GM23338 (cell line): Measurements from ENCODE around the gene IVD. TPM values are rescaled to one million over a fixed set of nuclear protein-coding genes. Genes with fewer than 3 reads are reported as not detected.
A peak's percentile ranks its signal among the peaks of the same experiment; 100 is the strongest.

Experiments used
- ATAC-seq: fragments of 200-7000 bp; cut with Tn5 transposase; 3 replicates; pipeline ENCODE4 v1.9.1; 2020
- DNase-seq: peaks from one replicate; pipeline ENCODE4 v3.0.0-alpha.2; 2015; ENCODE audit warnings: low spot score
- H2AFZ ChIP-seq: fragments of 200-600 bp; sonication (generic); 2 replicates; pipeline ENCODE4 v1.8.0; 2016; ENCODE audit warnings: antibody characterized with exemption, mild to moderate bottlenecking, moderate library complexity
- H3F3A ChIP-seq: fragments of 200-600 bp; sonication (generic); replicated peaks from 2 replicates; pipeline ENCODE4 v1.8.0; 2017; ENCODE audit warnings: antibody characterized with exemption, mixed run types, low read depth
- H3K27ac ChIP-seq: fragments of 200-600 bp; sonication (generic); 2 replicates; pipeline ENCODE4 v1.6.1; 2016; ENCODE audit warnings: low read depth
- H3K27me3 ChIP-seq: fragments of 200-600 bp; sonication (generic); 2 replicates; pipeline ENCODE4 v1.8.0; 2016; ENCODE audit warnings: mild to moderate bottlenecking, mixed run types, moderate library complexity; ENCODE audit not compliant: insufficient read depth
- H3K36me3 ChIP-seq: fragments of 200-600 bp; sonication (generic); 2 replicates; pipeline ENCODE4 v1.8.0; 2016; ENCODE audit warnings: mild to moderate bottlenecking; ENCODE audit not compliant: insufficient read depth
- H3K4me1 ChIP-seq: fragments of 200-600 bp; sonication (generic); 2 replicates; pipeline ENCODE4 v1.8.0; 2016; ENCODE audit warnings: mild to moderate bottlenecking, moderate library complexity; ENCODE audit not compliant: insufficient read depth
- H3K4me2 ChIP-seq: fragments of 200-600 bp; sonication (generic); 2 replicates; pipeline ENCODE4 v1.7.1; 2017; ENCODE audit warnings: mixed run types
- H3K4me3 ChIP-seq: fragments of 200-600 bp; sonication (generic); 2 replicates; pipeline ENCODE4 v1.6.1; 2016; ENCODE audit warnings: mixed run types
- H3K79me2 ChIP-seq: fragments of 200-600 bp; sonication (generic); replicated peaks from 2 replicates; pipeline ENCODE4 v1.8.0; 2017; ENCODE audit warnings: mild to moderate bottlenecking; ENCODE audit not compliant: insufficient read depth
- H3K9me2 ChIP-seq: fragments of 200-600 bp; sonication (generic); 2 replicates; pipeline ENCODE4 v1.8.0; 2017; ENCODE audit not compliant: insufficient read depth
- H4K20me1 ChIP-seq: fragments of 200-600 bp; sonication (generic); replicated peaks from 2 replicates; pipeline ENCODE4 v1.8.0; 2017; ENCODE audit warnings: mild to moderate bottlenecking; ENCODE audit not compliant: insufficient read depth
- H3K27ac Mint-ChIP-seq: 2 replicates; pipeline ENCODE4 v1.8.0; 2020; ENCODE audit warnings: inconsistent platforms, mild to moderate bottlenecking, moderate library complexity, mixed read lengths
- H3K27me3 Mint-ChIP-seq: 3 replicates; pipeline ENCODE4 v1.8.0; 2022; ENCODE audit warnings: low read depth, mild to moderate bottlenecking, moderate library complexity, mixed read lengths, inconsistent platforms; ENCODE audit not compliant: insufficient read depth, poor library complexity
- H3K36me3 Mint-ChIP-seq: 3 replicates; pipeline ENCODE4 v1.8.0; 2021; ENCODE audit warnings: low read depth, mild to moderate bottlenecking, inconsistent platforms, moderate library complexity, mixed read lengths
- H3K4me1 Mint-ChIP-seq: 3 replicates; pipeline ENCODE4 v1.8.0; 2020; ENCODE audit warnings: mild to moderate bottlenecking, inconsistent platforms, mixed read lengths
- H3K4me3 Mint-ChIP-seq: 3 replicates; pipeline ENCODE4 v1.8.0; 2021; ENCODE audit warnings: moderate library complexity, mild to moderate bottlenecking, inconsistent platforms, mixed read lengths
- H3K9me3 Mint-ChIP-seq: 3 replicates; pipeline ENCODE4 v1.8.0; 2020; ENCODE audit warnings: moderate library complexity, mild to moderate bottlenecking, inconsistent platforms, mixed read lengths
- CREB1 ChIP-seq: fragments of 250-450 bp; sonication (Bioruptor Pico); IDR thresholded peaks from 2 replicates; pipeline ENCODE4 v1.5.0; 2020; ENCODE audit warnings: low read depth, mild to moderate bottlenecking, moderate library complexity
- JUNB ChIP-seq: IDR thresholded peaks from one replicate; pipeline ENCODE4 v1.6.1; 2016; ENCODE audit warnings: antibody characterized with exemption; ENCODE audit not compliant: unreplicated experiment
- NANOG ChIP-seq: IDR thresholded peaks from 2 replicates; pipeline ENCODE4 v1.6.1; 2016; ENCODE audit warnings: antibody characterized with exemption, borderline replicate concordance
- POLR2AphosphoS5 ChIP-seq: IDR thresholded peaks from 2 replicates; pipeline ENCODE4 v1.6.1; 2016; ENCODE audit warnings: antibody characterized with exemption, low read depth
- STAT1 ChIP-seq: IDR thresholded peaks from one replicate; pipeline ENCODE4 v1.6.1; 2016; ENCODE audit warnings: antibody characterized with exemption; ENCODE audit not compliant: unreplicated experiment
- ZNF114 ChIP-seq: fragments of 250-450 bp; sonication (Bioruptor Pico); IDR thresholded peaks from 2 replicates; pipeline ENCODE4 v1.5.0; 2020; ENCODE audit warnings: mild to moderate bottlenecking, moderate library complexity
- ZNF331 ChIP-seq: fragments of 250-450 bp; sonication (Bioruptor Pico); IDR thresholded peaks from 2 replicates; pipeline ENCODE4 v1.5.0; 2020; ENCODE audit warnings: low read depth, mild to moderate bottlenecking, moderate library complexity
- polyA plus RNA-seq: library from polyadenylated mRNA; unstranded; fragments of >200 nt; fragmentation: Nextera tagmentation; extraction: Ambion mirVana; gene quantifications from 2 replicates; pipeline ENCODE4 v1.2.1, GENCODE V29; 2016
- total RNA-seq: library from RNA; depleted of rRNA; stranded (reverse); fragments of >200 nt; shearing (Covaris generic); gene quantifications from 2 replicates; pipeline ENCODE4 v1.2.3, GENCODE V29; 2014
- TF ChIP-seq, protein P1 (sequence below): fragments of 250-450 bp; sonication (Bioruptor Pico); IDR thresholded peaks from 2 replicates; pipeline ENCODE4 v1.5.0; 2020; ENCODE audit warnings: mild to moderate bottlenecking, moderate library complexity
- TF ChIP-seq, protein P2 (sequence below), 2 experiments: fragments of 200-600 bp in 1 of 2; sonication (generic) in 1 of 2; conservative IDR thresholded peaks; 2 replicates each; pipeline versions ENCODE4 v1.5.1 to v1.6.1; 2016 to 2017; ENCODE audit warnings: antibody characterized with exemption in 2 of 2, low read depth in 2 of 2, mild to moderate bottlenecking in 2 of 2, moderate library complexity in 1 of 2
- TF ChIP-seq, protein P3 (sequence below): IDR thresholded peaks from 2 replicates; pipeline ENCODE4 v1.6.1; 2016; ENCODE audit warnings: antibody characterized with exemption
- TF ChIP-seq, protein P4 (sequence below): IDR thresholded peaks from one replicate; pipeline ENCODE4 v1.6.1; 2018; ENCODE audit warnings: antibody characterized with exemption; ENCODE audit not compliant: unreplicated experiment

The IVD gene
- total and polyA plus RNA-seq, 2 experiments from 2014 or later: 54.1 to 75.4 TPM

DNA sequence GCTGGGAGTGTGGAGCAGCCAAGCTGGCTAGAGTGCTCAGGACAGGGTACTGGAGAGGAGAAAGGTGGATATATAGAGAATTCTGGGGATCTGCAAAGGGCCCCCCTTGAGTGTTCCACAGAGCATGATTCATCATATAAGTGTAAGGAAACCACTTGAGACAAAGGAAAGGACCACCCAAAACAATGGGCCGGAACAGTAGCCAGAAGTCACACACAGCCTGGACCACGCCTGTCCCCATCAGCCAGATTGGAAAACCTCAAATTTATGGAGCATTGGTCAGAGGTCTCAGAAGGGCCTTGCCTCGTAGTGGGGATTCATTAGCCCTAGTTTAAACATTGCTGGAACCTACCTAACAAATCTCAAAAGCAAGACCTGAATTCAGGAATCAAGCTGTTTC lies 28.0 kb upstream of the IVD start (continued):
- TF ChIP-seq, protein P1, sequence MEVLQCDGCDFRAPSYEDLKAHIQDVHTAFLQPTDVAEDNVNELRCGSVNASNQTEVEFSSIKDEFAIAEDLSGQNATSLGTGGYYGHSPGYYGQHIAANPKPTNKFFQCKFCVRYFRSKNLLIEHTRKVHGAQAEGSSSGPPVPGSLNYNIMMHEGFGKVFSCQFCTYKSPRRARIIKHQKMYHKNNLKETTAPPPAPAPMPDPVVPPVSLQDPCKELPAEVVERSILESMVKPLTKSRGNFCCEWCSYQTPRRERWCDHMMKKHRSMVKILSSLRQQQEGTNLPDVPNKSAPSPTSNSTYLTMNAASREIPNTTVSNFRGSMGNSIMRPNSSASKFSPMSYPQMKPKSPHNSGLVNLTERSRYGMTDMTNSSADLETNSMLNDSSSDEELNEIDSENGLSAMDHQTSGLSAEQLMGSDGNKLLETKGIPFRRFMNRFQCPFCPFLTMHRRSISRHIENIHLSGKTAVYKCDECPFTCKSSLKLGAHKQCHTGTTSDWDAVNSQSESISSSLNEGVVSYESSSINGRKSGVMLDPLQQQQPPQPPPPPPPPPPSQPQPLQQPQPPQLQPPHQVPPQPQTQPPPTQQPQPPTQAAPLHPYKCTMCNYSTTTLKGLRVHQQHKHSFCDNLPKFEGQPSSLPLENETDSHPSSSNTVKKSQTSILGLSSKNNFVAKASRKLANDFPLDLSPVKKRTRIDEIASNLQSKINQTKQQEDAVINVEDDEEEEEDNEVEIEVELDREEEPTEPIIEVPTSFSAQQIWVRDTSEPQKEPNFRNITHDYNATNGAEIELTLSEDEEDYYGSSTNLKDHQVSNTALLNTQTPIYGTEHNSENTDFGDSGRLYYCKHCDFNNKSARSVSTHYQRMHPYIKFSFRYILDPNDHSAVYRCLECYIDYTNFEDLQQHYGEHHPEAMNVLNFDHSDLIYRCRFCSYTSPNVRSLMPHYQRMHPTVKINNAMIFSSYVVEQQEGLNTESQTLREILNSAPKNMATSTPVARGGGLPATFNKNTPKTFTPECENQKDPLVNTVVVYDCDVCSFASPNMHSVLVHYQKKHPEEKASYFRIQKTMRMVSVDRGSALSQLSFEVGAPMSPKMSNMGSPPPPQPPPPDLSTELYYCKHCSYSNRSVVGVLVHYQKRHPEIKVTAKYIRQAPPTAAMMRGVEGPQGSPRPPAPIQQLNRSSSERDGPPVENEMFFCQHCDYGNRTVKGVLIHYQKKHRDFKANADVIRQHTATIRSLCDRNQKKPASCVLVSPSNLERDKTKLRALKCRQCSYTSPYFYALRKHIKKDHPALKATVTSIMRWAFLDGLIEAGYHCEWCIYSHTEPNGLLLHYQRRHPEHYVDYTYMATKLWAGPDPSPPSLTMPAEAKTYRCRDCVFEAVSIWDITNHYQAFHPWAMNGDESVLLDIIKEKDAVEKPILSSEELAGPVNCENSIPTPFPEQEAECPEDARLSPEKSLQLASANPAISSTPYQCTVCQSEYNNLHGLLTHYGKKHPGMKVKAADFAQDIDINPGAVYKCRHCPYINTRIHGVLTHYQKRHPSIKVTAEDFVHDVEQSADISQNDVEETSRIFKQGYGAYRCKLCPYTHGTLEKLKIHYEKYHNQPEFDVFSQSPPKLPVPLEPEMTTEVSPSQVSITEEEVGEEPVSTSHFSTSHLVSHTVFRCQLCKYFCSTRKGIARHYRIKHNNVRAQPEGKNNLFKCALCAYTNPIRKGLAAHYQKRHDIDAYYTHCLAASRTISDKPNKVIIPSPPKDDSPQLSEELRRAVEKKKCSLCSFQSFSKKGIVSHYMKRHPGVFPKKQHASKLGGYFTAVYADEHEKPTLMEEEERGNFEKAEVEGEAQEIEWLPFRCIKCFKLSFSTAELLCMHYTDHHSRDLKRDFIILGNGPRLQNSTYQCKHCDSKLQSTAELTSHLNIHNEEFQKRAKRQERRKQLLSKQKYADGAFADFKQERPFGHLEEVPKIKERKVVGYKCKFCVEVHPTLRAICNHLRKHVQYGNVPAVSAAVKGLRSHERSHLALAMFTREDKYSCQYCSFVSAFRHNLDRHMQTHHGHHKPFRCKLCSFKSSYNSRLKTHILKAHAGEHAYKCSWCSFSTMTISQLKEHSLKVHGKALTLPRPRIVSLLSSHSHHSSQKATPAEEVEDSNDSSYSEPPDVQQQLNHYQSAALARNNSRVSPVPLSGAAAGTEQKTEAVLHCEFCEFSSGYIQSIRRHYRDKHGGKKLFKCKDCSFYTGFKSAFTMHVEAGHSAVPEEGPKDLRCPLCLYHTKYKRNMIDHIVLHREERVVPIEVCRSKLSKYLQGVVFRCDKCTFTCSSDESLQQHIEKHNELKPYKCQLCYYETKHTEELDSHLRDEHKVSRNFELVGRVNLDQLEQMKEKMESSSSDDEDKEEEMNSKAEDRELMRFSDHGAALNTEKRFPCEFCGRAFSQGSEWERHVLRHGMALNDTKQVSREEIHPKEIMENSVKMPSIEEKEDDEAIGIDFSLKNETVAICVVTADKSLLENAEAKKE (CRISPR knock-in tag): no peak
- TF ChIP-seq STAT1 (no peak), NANOG (no peak)
- TF ChIP-seq, protein P2, sequence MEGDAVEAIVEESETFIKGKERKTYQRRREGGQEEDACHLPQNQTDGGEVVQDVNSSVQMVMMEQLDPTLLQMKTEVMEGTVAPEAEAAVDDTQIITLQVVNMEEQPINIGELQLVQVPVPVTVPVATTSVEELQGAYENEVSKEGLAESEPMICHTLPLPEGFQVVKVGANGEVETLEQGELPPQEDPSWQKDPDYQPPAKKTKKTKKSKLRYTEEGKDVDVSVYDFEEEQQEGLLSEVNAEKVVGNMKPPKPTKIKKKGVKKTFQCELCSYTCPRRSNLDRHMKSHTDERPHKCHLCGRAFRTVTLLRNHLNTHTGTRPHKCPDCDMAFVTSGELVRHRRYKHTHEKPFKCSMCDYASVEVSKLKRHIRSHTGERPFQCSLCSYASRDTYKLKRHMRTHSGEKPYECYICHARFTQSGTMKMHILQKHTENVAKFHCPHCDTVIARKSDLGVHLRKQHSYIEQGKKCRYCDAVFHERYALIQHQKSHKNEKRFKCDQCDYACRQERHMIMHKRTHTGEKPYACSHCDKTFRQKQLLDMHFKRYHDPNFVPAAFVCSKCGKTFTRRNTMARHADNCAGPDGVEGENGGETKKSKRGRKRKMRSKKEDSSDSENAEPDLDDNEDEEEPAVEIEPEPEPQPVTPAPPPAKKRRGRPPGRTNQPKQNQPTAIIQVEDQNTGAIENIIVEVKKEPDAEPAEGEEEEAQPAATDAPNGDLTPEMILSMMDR (conservative IDR thresholded peaks at IDR 0.05; ENCODE audit: low read depth in 2 of 2): no peak
- TF ChIP-seq, protein P3, sequence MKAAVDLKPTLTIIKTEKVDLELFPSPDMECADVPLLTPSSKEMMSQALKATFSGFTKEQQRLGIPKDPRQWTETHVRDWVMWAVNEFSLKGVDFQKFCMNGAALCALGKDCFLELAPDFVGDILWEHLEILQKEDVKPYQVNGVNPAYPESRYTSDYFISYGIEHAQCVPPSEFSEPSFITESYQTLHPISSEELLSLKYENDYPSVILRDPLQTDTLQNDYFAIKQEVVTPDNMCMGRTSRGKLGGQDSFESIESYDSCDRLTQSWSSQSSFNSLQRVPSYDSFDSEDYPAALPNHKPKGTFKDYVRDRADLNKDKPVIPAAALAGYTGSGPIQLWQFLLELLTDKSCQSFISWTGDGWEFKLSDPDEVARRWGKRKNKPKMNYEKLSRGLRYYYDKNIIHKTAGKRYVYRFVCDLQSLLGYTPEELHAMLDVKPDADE: no peak

DNA sequence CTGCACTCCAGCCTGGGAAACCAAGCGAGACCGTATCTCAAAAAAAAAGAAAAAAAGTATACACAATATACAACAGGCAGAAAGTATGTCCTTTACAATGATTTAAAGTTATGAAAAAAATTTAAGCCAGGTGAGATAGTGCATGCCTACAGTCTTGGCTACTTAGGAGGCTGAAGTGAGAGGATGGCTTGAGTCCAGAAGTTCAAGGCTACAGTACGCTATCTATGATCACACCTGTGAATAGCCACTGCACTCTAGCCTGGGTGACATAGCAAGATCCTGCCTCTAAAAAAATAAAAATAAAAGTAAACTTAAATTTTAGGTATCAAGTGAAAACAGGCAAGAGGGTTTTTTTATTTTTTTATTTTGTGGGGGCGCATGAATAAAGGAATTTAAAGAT lies 26.2 kb upstream of the IVD start:
- Histone ChIP-seq H2AFZ (peak overlapping the region; percentile 87; the same call in 1 of the 2 replicates), H3K4me1 (peaks cover 9% of the 10 kb centered on the region)
- TF ChIP-seq STAT1: no peak
- TF ChIP-seq, protein P4, sequence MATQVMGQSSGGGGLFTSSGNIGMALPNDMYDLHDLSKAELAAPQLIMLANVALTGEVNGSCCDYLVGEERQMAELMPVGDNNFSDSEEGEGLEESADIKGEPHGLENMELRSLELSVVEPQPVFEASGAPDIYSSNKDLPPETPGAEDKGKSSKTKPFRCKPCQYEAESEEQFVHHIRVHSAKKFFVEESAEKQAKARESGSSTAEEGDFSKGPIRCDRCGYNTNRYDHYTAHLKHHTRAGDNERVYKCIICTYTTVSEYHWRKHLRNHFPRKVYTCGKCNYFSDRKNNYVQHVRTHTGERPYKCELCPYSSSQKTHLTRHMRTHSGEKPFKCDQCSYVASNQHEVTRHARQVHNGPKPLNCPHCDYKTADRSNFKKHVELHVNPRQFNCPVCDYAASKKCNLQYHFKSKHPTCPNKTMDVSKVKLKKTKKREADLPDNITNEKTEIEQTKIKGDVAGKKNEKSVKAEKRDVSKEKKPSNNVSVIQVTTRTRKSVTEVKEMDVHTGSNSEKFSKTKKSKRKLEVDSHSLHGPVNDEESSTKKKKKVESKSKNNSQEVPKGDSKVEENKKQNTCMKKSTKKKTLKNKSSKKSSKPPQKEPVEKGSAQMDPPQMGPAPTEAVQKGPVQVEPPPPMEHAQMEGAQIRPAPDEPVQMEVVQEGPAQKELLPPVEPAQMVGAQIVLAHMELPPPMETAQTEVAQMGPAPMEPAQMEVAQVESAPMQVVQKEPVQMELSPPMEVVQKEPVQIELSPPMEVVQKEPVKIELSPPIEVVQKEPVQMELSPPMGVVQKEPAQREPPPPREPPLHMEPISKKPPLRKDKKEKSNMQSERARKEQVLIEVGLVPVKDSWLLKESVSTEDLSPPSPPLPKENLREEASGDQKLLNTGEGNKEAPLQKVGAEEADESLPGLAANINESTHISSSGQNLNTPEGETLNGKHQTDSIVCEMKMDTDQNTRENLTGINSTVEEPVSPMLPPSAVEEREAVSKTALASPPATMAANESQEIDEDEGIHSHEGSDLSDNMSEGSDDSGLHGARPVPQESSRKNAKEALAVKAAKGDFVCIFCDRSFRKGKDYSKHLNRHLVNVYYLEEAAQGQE: no peak
- no peak for TF ChIP-seq NANOG
- TF ChIP-seq, protein P3: no peak
- TF ChIP-seq POLR2AphosphoS5: no peak
- no peak for TF ChIP-seq ZNF114 (CRISPR knock-in tag)
- TF ChIP-seq ZNF331 (CRISPR knock-in tag): no peak
- TF ChIP-seq JUNB: no peak
- no peak for TF ChIP-seq CREB1 (CRISPR knock-in tag)

More for the DNA sequence above, 26.2 kb upstream of the IVD start:
- Histone ChIP-seq H3K9me2 (no peaks in the 10 kb centered on the region), H3K4me3 (no peak overlapping the region), H3K27me3 (no peaks in the 10 kb centered on the region), H3K36me3 (no peaks in the 10 kb centered on the region; the same call in 1 of the 2 replicates), H4K20me1 (peaks cover 5% of the 10 kb centered on the region; the same call in 1 of the 2 replicates), H3F3A (no peaks in the 10 kb centered on the region), H3K27ac (no peak overlapping the region), H3K4me2 (no peak overlapping the region), H3K79me2 (peaks cover 12% of the 10 kb centered on the region)
- H3K4me3 Mint-ChIP-seq: no peak overlapping the region
- ATAC-seq: no peak
- DNase-seq: no peak
- peaks cover 9% of the 10 kb centered on the region for H3K36me3 Mint-ChIP-seq
- peaks cover 16% of the 10 kb centered on the region for H3K4me1 Mint-ChIP-seq
- no peaks in the 10 kb centered on the region for H3K9me3 Mint-ChIP-seq
- H3K27me3 Mint-ChIP-seq: peaks cover 7% of the 10 kb centered on the region
- H3K27ac Mint-ChIP-seq: no peak overlapping the region
